ENCODE results near the gene MAPRE3. TPM values are rescaled to one million over a fixed set of nuclear protein-coding genes. Genes with fewer than 3 reads are reported as not detected.

The MAPRE3 gene
- total RNA-seq, 4 donors from 2014 or later: 16.6 to 26.4 (median 19.7) TPM

DNA sequence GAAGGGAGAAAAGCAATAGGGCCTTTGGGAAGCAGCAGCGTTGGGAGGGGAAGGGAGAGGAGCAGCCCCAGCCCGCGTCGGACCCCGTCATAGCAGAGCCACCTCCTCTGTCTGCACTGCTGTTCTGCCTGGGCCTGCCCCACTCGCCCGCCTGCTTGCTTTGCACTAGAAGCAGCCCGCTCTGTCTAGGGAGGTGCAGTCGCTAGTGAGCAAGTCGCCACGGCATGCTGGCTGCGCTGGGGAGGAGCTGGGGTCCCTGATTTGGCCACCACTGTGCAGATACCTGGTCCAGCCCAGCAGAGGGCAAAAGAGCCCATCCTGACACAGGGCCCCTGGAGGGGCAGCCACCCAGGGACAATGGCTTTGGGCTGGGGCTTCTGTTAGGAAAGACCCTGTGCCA lies 54.4 kb downstream of the MAPRE3 start:
- TF ChIP-seq, protein P1, sequence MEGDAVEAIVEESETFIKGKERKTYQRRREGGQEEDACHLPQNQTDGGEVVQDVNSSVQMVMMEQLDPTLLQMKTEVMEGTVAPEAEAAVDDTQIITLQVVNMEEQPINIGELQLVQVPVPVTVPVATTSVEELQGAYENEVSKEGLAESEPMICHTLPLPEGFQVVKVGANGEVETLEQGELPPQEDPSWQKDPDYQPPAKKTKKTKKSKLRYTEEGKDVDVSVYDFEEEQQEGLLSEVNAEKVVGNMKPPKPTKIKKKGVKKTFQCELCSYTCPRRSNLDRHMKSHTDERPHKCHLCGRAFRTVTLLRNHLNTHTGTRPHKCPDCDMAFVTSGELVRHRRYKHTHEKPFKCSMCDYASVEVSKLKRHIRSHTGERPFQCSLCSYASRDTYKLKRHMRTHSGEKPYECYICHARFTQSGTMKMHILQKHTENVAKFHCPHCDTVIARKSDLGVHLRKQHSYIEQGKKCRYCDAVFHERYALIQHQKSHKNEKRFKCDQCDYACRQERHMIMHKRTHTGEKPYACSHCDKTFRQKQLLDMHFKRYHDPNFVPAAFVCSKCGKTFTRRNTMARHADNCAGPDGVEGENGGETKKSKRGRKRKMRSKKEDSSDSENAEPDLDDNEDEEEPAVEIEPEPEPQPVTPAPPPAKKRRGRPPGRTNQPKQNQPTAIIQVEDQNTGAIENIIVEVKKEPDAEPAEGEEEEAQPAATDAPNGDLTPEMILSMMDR (IDR thresholded peaks at IDR 0.05): no peak
- TF ChIP-seq EP300 (IDR thresholded peaks at IDR 0.05) (no peak), POLR2A (IDR thresholded peaks at IDR 0.05) (no peak)
- peaks cover 0 to 74% (median 0%) of the 10 kb centered on the region in 3 donors for H3K36me3 ChIP-seq
- no peaks in the 10 kb centered on the region for H3K27me3 ChIP-seq
- WGBS, 2 donors: 82 to 90% methylated on average over 12 of the region's 12 CpGs
- no peak for DNase-seq (ENCODE audit: low spot score in 2 of 2)
- H3K4me3 ChIP-seq: no peak overlapping the region
- no peak overlapping the region for H3K27ac ChIP-seq
- H3K4me1 ChIP-seq: peaks cover 0 to 25% (median 19%) of the 10 kb centered on the region in 4 donors
- no peaks in the 10 kb centered on the region for H3K9me3 ChIP-seq

DNA sequence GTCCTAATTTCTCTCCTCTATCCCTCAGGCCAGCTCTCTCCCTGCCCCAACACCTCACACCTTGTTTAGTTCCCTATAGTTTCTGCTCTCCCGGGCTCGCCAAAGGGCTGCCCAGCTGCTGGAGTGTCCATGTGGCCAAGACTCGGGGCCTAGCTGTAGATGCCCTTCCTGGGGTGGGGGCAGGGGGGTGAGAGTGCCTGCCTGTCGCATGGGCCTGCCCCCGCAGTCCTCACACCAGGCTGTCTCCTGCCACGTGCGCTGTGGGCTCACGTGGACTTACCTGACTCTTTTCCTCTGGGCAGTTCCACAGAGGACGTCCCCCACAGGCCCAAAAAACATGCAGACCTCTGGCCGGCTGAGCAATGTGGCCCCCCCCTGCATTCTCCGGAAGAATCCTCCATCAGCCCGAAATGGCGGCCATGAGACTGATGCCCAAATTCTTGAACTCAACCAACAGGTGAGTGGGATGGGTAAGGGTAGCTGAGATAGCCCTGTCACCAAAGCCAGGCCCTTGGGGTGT lies 54.9 kb downstream of the MAPRE3 start:
- 90 to 91% methylated on average over 13 of the region's 13 CpGs for WGBS, 2 donors
- TF ChIP-seq, protein P1 (IDR thresholded peaks at IDR 0.05): no peak
- TF ChIP-seq POLR2A (IDR thresholded peaks at IDR 0.05) (no peak), EP300 (IDR thresholded peaks at IDR 0.05) (no peak)
- H3K9me3 ChIP-seq: no peaks in the 10 kb centered on the region
- no peak for DNase-seq (ENCODE audit: low spot score in 2 of 2)
- peaks cover 0 to 20% (median 15%) of the 10 kb centered on the region in 4 donors for H3K4me1 ChIP-seq
- no peak overlapping the region for H3K27ac ChIP-seq
- H3K4me3 ChIP-seq: no peak overlapping the region
- H3K27me3 ChIP-seq: no peaks in the 10 kb centered on the region
- peaks cover 0 to 74% (median 0%) of the 10 kb centered on the region in 3 donors for H3K36me3 ChIP-seq

DNA sequence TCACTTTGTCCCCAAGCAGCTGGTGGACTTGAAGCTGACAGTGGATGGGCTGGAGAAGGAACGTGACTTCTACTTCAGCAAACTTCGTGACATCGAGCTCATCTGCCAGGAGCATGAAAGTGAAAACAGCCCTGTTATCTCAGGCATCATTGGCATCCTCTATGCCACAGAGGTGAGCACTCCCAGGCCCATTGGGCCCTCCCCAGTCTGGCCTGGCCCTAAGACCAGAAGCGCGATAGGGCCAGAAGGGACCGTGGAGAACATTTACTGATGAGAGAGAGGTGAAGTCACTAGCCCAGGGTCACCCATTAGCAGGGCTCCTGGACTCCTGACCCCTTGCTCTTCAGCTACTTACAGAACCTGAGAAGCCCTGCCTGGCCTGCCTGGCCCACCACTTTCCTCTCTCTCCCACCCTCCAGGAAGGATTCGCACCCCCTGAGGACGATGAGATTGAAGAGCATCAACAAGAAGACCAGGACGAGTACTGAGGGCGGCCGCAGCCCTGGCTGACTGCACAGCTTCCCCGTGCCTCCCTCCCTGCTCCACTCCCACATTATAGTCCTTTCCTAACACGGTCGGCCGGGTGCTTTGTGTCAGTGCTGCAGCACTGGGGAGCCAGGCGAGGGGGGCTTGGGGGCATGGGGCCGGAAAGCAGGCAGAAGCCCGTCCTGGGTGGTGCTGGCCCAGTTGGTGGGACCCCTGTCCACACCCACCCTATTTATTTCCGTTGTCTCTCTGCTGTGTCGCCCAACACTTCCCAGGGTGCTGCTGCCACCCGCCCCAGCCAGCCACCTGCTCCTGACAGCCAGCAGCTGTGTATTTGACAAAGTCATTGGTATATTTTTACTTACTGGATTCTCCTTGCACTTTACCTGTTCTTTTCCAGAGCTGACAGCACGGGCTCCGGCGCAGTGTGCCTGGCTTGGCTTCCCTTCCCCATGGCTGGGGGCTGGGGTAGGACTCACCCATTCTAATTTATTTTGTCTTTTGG lies 55.7 kb downstream of the MAPRE3 start:
- Histone ChIP-seq H3K27ac (no peak overlapping the region), H3K9me3 (no peaks in the 10 kb centered on the region), H3K4me1 (peaks cover 0 to 19% (median 7%) of the 10 kb centered on the region in 4 donors), H3K4me3 (no peak overlapping the region), H3K36me3 (peaks cover 0 to 74% (median 0%) of the 10 kb centered on the region in 3 donors), H3K27me3 (no peaks in the 10 kb centered on the region)
- DNase-seq (ENCODE audit: low spot score in 2 of 2): no peak
- 89 to 91% methylated on average over 24 of the region's 24 CpGs for WGBS, 2 donors
- no peak for TF ChIP-seq POLR2A (IDR thresholded peaks at IDR 0.05)
- TF ChIP-seq, protein P1 (IDR thresholded peaks at IDR 0.05): no peak
- no peak for TF ChIP-seq EP300 (IDR thresholded peaks at IDR 0.05)

DNA sequence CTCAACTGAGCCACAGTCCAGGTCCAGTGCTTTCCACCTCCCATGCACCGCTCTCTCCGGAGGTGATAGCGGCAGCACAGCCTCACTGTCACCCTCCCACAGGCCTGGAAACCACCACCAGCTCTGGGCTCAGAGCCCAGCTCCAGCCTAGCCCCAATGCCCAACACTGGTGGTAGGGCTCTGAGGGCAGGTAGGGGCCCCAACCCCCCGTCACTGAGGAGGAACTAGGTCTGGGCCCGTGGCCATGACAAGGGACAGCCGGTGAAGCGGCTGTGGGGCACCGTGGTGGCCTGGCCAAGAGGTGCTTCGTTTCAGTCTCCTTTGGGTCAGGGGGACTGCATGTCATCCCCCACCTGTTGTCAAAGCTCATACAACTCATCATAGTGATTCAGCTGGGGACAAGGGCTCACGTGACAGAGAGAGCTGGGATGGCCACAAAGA lies 56.8 kb downstream of the MAPRE3 start:
- Histone ChIP-seq H3K27ac (no peak overlapping the region), H3K9me3 (no peaks in the 10 kb centered on the region), H3K4me1 (peaks cover 0 to 18% (median 1%) of the 10 kb centered on the region in 4 donors), H3K4me3 (no peak overlapping the region), H3K36me3 (peaks cover 0 to 72% (median 0%) of the 10 kb centered on the region in 3 donors), H3K27me3 (no peaks in the 10 kb centered on the region)
- DNase-seq (ENCODE audit: low spot score in 2 of 2): no peak
- no peak for TF ChIP-seq EP300 (IDR thresholded peaks at IDR 0.05)
- TF ChIP-seq, protein P1 (IDR thresholded peaks at IDR 0.05): no peak
- no peak for TF ChIP-seq POLR2A (IDR thresholded peaks at IDR 0.05)
- 88 to 89% methylated on average over 10 of the region's 10 CpGs for WGBS, 2 donors

DNA sequence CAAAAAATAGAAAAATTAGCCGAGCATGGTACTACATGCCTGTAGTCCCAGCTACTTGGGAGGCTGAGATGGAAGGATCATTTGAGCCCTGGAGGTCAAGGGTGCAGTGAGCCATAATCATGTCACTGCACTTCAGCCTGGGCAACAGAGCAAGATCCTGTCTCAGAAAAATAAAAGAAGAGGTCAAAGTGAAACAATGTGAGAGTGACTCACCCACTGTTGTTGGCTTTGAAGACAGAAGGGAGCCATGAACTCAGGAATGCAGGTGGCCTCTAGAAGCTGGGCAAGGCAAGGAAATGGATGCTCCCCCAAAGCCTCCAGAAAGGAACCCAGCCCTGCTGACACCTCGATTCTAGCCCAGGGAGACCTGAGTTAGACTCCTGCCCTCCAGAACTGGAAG lies 58.6 kb downstream of the MAPRE3 start:
- peaks cover 0 to 27% (median 6%) of the 10 kb centered on the region in 4 donors for H3K4me1 ChIP-seq
- H3K27ac ChIP-seq: no peak overlapping the region
- H3K36me3 ChIP-seq: peaks cover 0 to 55% (median 0%) of the 10 kb centered on the region in 3 donors
- DNase-seq (ENCODE audit: low spot score in 2 of 2): no peak
- H3K4me3 ChIP-seq: no peak overlapping the region
- H3K9me3 ChIP-seq: no peaks in the 10 kb centered on the region
- H3K27me3 ChIP-seq: no peaks in the 10 kb centered on the region
- WGBS, 2 donors: 76 to 89% methylated on average over 2 of the region's 2 CpGs
- TF ChIP-seq EP300 (IDR thresholded peaks at IDR 0.05) (no peak), POLR2A (IDR thresholded peaks at IDR 0.05) (no peak)
- TF ChIP-seq, protein P1 (IDR thresholded peaks at IDR 0.05): no peak
